ENCODE measurements around the gene LRRC59. TPM values are rescaled to one million over a fixed set of nuclear protein-coding genes. Genes with fewer than 3 reads are reported as not detected.

Gene LRRC59
- total RNA-seq, 1 donor from 2014 or later: 71.2 TPM

DNA sequence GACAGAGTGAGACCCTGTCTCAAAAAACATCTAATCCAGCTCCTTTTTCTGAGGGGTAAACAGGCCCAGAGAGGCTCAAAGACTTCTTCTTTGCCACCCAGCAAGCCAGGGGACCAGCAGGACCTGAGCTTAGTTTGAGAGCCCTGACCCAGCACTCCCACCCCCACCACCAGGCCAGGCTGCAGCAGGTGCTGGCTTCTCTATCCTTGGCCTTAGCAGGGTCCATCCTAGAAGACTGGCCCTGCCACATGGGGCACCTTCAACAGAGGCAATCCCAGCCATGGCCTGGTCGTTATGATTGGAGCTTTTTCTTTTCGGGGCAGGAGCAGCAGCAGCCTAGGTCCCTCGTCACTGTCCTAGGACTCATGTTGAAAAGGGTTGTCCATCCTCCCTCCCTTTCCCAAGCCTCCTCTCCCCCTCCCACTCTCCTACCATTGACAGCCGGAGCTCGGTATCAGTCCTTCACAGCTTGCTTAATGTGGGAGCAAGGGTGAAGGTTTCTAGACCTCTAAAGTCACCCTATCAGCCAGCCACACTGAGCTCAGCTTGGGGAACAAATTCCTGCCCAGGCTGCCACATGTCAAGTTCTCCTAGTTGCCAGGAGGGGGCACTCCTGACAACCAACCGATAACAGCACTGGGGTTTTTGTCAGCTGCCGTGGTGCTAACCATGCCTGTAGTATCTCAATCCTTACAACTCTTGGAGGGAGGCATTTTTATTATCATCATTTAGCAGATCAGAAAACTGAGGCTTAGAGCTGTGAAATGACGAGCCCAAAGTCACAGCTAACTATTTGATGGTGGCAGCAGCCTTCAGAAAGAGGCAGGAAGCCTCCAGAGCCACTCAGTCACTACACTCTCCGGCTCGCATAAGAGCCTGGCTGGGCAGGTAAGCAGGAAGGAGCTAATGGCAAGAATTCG, 35.5 kb downstream of the LRRC59 start:
- DNase-seq (ENCODE audit: low spot score): peak; percentile 60

DNA sequence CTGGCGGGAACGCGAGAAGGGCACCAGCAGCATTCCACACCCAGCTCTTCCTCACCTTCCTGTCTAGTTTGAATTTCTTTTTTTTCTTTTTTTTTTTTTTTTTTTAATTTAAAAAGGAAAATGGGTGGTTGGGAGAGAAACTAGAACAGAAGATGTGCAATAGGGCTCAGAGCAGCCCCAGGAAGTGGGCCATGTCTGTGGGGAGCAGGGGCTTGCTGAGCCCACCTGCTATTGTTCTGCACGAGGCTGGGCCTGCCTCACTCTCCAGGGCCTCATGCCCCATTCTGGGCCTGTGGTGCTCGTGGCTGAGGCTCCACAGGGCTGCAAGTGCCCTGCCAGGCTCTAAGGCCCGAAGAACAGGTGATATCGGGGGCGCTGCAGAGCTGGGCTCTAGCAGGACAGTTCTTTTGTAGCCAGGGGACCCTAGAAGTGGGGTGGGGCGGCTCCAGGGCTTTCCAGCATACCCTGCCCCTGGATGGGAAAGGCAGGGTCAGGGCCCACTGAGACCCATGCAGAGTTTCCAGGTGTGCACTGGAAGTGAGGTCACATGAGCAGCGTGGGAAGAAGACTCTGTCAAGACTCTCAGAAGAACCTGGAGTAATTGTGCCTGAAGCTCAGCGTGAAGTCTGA, 36.7 kb downstream of the LRRC59 start:
- DNase-seq (ENCODE audit: low spot score): no peak

- DNase-seq (ENCODE audit: low spot score): no peak
These were observed 37.3 kb downstream of the LRRC59 start for GRCh38 chr17:50359998-50360461.

- no peak for DNase-seq (ENCODE audit: low spot score)
These were observed 38.2 kb downstream of the LRRC59 start for GRCh38 chr17:50359005-50359699.

- DNase-seq (ENCODE audit: low spot score): no peak
These were observed 39.1 kb downstream of the LRRC59 start for GRCh38 chr17:50358177-50358576.

DNA sequence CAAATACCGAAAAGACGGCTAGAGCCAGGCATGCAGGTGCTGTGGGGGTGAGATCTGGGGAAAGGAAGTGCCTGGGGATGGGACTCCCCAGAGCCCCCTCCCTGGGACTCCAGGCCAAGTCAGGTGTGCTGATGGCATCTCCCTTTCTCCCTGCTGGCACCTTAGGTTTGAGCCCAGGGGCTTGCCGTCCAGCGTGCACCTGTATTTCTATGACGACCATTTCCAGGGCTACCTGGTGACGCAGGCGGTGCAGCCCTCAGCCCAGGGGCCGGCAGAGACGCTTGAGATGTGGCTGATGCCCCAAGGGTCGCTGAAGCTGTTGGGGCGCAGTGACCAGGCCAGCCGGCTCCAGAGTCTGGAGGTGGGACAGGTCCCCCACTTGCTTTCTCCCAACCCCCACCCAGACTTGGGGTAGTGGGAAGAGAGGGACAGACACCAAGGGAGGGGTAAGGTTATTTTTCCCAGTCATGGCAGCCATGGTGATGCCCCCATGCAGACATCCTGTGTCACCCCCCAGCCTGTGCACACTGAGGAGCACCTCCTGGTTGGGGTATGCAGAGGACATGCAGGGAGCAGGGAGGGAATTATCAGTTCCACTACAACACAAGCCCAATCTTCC, 40.3 kb downstream of the LRRC59 start:
- no peak for DNase-seq (ENCODE audit: low spot score)

- no peak for DNase-seq (ENCODE audit: low spot score)
These were observed 40.9 kb downstream of the LRRC59 start for GRCh38 chr17:50356418-50356817.

- no peak for DNase-seq (ENCODE audit: low spot score)
These were observed 41.5 kb downstream of the LRRC59 start for GRCh38 chr17:50355701-50356341.

DNA sequence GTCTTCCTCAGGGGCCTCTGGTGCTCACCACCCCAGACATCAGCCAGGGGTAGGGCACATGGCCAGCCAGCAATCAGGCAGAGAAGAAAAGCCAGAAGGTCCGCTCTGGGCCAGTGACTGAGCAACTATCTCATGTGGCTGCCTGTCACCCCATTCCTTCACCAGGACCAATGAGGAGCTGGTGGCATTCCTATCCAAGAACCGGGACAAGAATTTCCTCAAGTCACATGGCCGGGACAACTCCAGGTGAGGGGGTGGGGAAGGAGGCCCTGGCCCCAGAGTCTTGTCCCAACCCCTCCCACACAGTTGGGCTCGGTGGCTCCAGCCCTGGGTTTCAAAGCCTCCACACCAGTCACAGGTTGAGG, 42.0 kb downstream of the LRRC59 start:
- DNase-seq (ENCODE audit: low spot score): no peak

GRCh38 chr17:50354776-50355175, 42.5 kb downstream of the LRRC59 start:
- DNase-seq (ENCODE audit: low spot score): no peak

- no peak for DNase-seq (ENCODE audit: low spot score)
These were observed 43.1 kb downstream of the LRRC59 start for GRCh38 chr17:50354198-50354597.

- DNase-seq (ENCODE audit: low spot score): no peak
These were observed 43.6 kb downstream of the LRRC59 start for GRCh38 chr17:50353600-50354195.

- no peak for DNase-seq (ENCODE audit: low spot score)
These were observed 44.4 kb downstream of the LRRC59 start for GRCh38 chr17:50352693-50353599.

DNA sequence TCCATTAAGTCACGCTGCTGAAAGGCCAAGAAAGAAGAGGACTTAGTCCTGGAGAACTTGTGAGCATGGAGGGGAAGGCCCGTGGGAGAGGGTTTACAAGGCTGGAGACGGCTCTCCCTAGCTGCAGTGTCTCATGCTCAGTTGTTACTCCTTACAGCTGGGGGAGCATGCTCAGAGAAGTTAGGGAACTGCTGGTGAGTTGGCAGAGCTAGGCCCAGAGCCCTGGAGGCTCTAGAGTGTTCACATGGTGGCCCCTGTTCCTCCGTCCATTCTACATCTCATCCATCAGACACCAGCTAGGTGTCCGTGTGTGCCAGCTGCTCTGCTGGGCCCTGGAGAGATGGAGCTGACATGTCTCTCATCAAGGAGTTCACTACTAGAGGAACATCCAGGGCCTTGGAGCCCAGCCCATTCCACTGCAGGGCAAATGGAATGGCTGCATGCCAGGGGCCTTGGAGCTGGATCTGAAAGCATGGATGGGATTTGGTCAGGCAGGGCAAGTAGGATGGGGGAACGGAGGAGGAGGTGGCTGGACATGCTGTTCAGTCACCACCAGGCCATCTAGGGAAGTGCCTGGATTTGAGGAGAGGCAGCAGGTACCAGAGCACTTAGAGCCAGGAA, 45.1 kb downstream of the LRRC59 start:
- no peak for DNase-seq (ENCODE audit: low spot score)

GRCh38 chr17:50350733-50351132, 46.6 kb downstream of the LRRC59 start:
- DNase-seq (ENCODE audit: low spot score): no peak

DNA sequence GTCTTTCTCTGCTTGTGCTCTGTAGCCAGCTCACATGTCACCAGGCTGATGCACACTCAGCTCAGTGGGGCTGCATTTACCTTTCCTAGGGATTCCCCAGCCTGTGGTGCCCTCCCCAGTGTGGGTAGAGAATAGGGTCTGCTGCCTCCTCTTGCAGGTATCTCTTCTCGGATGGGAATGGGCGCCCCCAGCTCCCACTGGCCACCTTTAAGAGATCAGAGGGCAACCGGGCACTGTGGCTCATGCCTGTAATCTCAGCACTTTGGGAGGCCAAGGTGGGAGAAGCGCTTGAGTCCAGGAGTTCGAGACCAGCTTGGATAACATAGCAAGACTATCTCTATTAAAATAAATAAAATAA, 48.1 kb downstream of the LRRC59 start:
- no peak for DNase-seq (ENCODE audit: low spot score)

DNA sequence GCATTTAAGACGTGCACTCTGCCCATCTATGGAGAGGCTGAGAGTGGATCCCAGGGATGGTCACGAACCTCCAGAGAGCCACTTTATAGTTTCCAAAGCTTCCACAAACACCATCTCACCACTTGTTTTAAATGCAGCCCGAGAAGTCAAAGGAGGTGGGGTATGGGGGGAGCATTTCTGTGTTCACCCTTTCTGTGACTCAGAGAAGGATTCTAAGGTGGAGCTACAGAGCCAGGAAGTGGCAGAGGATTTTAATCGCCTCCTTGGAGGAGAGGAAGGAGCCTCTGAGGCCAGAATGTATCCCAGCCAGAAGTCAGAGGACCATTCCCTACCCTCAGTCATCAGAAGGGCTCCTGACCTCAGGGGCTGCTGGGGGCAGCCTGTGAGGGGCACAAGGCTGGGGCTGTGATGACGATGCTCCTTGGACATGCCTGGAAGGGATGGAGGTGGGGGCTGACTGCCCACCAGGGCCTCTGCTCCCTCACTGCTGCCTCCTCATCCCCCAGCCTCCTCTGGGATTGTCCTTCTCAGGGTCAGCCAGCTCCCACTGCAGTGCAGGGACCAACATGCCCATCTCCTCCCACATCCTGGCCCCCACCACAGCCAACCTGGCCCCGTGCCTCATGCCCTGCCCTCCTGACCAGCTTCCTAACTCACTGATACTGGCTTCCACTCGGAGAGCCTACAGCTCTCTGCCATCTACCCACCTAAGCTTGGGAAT, 48.6 kb downstream of the LRRC59 start:
- DNase-seq (ENCODE audit: low spot score): no peak

- DNase-seq (ENCODE audit: low spot score): no peak
These were observed 49.4 kb downstream of the LRRC59 start for GRCh38 chr17:50347894-50348291.
